ENCODE data around the gene MLEC. TPM values are rescaled to one million over a fixed set of nuclear protein-coding genes. Genes with fewer than 3 reads are reported as not detected.

MLEC gene
- total RNA-seq, 1 donor from 2014 or later, result 129 TPM

DNA sequence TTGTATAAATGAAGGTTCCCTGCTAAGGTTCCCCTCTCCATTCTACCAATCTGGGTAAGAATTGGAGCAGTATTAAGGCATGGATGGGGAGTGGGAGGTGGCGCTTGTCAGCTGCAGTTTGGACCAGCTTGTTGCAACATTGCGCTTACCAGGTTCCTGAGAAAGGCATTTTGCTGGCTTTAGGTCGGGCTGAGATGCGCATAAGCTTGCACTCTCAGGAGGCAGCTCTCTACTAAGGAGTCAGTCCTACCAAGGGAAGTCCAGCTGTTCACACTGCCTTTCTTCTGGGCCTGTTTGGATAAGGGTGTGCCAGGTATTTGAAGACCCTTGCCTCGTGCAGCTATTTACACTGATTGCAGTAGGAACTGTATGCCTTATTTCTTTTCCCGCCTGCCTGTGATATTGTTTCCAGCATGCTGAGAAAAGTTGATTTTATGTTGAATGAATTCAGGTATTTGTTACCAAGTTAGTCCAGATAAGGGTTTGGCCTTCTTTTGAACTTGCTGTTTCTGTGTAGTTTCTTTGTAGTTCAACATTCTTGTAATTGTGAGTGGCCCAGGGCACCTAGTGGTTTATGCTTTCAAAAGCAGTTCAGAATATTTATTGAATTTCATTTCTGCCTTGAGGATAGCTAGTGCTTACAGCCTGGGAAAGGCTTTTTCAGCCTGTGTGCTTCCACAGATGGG lies 2.6 kb downstream of the MLEC start:
- Mint-ChIP-seq H3K27ac (ENCODE audit: unreplicated experiment) (peak overlapping the region; percentile 18), H3K4me3 (ENCODE audit: unreplicated experiment) (peak overlapping the region; percentile 86), H3K9me3 (ENCODE audit: unreplicated experiment) (no peaks in the 10 kb centered on the region), H3K27me3 (ENCODE audit: unreplicated experiment) (no peaks in the 10 kb centered on the region), H3K36me3 (ENCODE audit: unreplicated experiment) (peaks cover 6% of the 10 kb centered on the region), H3K4me1 (ENCODE audit: unreplicated experiment) (peaks cover 44% of the 10 kb centered on the region)
- no peak for DNase-seq (ENCODE audit: extremely low spot score, unreplicated experiment)
- TF ChIP-seq, protein P1, sequence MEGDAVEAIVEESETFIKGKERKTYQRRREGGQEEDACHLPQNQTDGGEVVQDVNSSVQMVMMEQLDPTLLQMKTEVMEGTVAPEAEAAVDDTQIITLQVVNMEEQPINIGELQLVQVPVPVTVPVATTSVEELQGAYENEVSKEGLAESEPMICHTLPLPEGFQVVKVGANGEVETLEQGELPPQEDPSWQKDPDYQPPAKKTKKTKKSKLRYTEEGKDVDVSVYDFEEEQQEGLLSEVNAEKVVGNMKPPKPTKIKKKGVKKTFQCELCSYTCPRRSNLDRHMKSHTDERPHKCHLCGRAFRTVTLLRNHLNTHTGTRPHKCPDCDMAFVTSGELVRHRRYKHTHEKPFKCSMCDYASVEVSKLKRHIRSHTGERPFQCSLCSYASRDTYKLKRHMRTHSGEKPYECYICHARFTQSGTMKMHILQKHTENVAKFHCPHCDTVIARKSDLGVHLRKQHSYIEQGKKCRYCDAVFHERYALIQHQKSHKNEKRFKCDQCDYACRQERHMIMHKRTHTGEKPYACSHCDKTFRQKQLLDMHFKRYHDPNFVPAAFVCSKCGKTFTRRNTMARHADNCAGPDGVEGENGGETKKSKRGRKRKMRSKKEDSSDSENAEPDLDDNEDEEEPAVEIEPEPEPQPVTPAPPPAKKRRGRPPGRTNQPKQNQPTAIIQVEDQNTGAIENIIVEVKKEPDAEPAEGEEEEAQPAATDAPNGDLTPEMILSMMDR (IDR thresholded peaks at IDR 0.05), result no peak

DNA sequence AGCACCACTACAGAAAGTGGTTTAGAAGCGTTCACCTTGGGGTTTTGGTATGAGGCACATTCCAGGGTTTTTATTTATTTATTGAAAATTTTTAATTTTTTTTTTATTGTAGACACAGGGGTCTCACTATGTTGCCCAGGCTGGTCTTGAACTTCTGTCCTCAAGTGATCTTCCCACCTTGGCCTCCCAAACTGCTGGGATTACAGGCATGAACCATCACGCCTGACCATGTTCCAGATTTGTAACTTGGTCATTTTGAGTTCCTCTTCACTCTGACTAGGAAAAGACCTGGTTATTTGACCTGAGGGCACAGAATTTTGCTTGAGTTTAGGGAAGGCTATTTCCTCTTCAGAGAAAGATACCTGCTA lies 3.1 kb downstream of the MLEC start:
- no peaks in the 10 kb centered on the region for H3K27me3 Mint-ChIP-seq (ENCODE audit: unreplicated experiment)
- H3K9me3 Mint-ChIP-seq (ENCODE audit: unreplicated experiment), result no peaks in the 10 kb centered on the region
- H3K36me3 Mint-ChIP-seq (ENCODE audit: unreplicated experiment), result peaks cover 11% of the 10 kb centered on the region
- no peak overlapping the region for H3K4me3 Mint-ChIP-seq (ENCODE audit: unreplicated experiment)
- TF ChIP-seq, protein P1 (IDR thresholded peaks at IDR 0.05), result no peak
- H3K4me1 Mint-ChIP-seq (ENCODE audit: unreplicated experiment), result peaks cover 44% of the 10 kb centered on the region
- no peak overlapping the region for H3K27ac Mint-ChIP-seq (ENCODE audit: unreplicated experiment)
- no peak for DNase-seq (ENCODE audit: extremely low spot score, unreplicated experiment)

DNA sequence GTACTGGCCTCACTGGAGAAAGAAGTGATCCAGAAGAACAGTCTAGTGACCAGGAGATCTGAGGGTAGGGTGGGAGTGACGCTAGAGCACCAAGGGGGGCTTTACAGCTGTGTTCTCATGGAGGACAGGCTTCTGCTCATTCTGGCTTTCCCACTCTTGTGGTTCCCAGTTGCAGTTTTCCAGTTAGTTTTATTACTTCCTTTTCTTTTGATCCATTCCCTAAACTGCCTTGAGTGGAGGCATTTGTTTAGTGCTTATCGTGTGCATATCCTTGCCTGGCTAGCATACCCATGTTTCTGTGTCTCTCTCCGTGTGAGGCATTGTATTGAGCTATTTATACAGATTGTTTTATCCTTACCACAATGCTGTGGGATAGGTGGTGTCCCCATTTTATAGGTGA lies 4.0 kb downstream of the MLEC start:
- H3K4me3 Mint-ChIP-seq (ENCODE audit: unreplicated experiment), result no peak overlapping the region
- H3K9me3 Mint-ChIP-seq (ENCODE audit: unreplicated experiment), result no peaks in the 10 kb centered on the region
- H3K27me3 Mint-ChIP-seq (ENCODE audit: unreplicated experiment), result no peaks in the 10 kb centered on the region
- DNase-seq (ENCODE audit: extremely low spot score, unreplicated experiment), result no peak
- H3K27ac Mint-ChIP-seq (ENCODE audit: unreplicated experiment), result no peak overlapping the region
- peaks cover 44% of the 10 kb centered on the region for H3K4me1 Mint-ChIP-seq (ENCODE audit: unreplicated experiment)
- H3K36me3 Mint-ChIP-seq (ENCODE audit: unreplicated experiment), result peaks cover 20% of the 10 kb centered on the region
- TF ChIP-seq, protein P1 (IDR thresholded peaks at IDR 0.05), result no peak

DNA sequence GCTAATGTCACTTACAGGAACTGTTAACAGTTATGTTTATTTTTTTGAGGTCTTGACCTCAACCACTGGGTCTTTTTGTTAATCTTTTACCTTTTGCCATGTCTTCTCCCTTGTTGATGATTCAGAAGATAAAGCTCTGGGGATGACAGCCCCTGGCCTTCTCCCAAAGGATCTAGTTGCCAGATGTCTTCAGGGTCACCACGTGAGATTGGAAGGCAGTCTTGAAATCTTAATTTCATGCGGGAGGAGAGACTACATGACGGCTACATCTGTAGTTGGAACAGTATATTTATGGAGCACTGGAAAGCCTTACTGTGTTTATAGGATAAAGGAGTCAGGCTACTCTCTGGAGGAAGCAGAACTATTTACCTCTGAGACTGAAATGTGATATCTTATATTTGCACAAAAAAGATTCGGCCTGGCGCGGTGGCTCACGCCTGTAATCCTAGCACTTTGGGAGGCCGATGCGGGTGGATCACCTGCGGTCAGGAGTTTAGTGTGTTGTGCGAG lies 5.6 kb downstream of the MLEC start:
- Mint-ChIP-seq H3K36me3 (ENCODE audit: unreplicated experiment) (peaks cover 34% of the 10 kb centered on the region), H3K27me3 (ENCODE audit: unreplicated experiment) (no peaks in the 10 kb centered on the region), H3K9me3 (ENCODE audit: unreplicated experiment) (no peaks in the 10 kb centered on the region), H3K4me3 (ENCODE audit: unreplicated experiment) (no peak overlapping the region), H3K4me1 (ENCODE audit: unreplicated experiment) (peaks cover 43% of the 10 kb centered on the region), H3K27ac (ENCODE audit: unreplicated experiment) (peak overlapping the region; percentile 12)
- TF ChIP-seq, protein P1 (IDR thresholded peaks at IDR 0.05), result no peak
- DNase-seq (ENCODE audit: extremely low spot score, unreplicated experiment), result no peak

DNA sequence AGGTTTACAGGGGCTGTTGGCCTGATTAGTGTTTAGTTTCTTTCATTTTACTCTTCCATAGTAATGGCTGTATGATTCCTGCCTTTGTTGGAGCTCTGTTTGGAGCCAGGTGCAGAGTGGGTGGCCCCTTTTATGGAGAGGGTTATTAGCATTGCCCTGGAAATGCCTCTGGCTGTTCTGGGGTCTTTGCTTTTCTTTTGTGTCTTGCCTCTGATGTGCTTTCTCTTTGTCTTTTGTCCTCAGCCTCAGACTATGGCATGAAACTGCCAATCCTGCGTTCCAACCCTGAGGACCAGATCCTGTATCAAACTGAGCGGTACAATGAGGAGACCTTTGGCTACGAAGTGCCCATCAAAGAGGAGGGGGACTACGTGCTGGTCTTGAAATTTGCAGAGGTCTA lies 6.9 kb downstream of the MLEC start:
- H3K36me3 Mint-ChIP-seq (ENCODE audit: unreplicated experiment), result peaks cover 36% of the 10 kb centered on the region
- TF ChIP-seq, protein P1 (IDR thresholded peaks at IDR 0.05), result no peak
- peaks cover 31% of the 10 kb centered on the region for H3K4me1 Mint-ChIP-seq (ENCODE audit: unreplicated experiment)
- no peaks in the 10 kb centered on the region for H3K9me3 Mint-ChIP-seq (ENCODE audit: unreplicated experiment)
- no peak overlapping the region for H3K4me3 Mint-ChIP-seq (ENCODE audit: unreplicated experiment)
- no peaks in the 10 kb centered on the region for H3K27me3 Mint-ChIP-seq (ENCODE audit: unreplicated experiment)
- no peak overlapping the region for H3K27ac Mint-ChIP-seq (ENCODE audit: unreplicated experiment)
- DNase-seq (ENCODE audit: extremely low spot score, unreplicated experiment), result no peak
